Non-pigmented ciliary epithelial cell (primary cell): Measurements from ENCODE around the gene NET1.
"Not testable (repeated sequence)": the region's sequence is repeated elsewhere in the genome, so short reads cannot be mapped to it uniquely, and the experiment has no call there.

Experiments used
- DNase-seq: peaks from one replicate; pipeline ENCODE4 v3.0.0-alpha.2; 2010; ENCODE audit warnings: low read depth

Gene NET1, protein sequence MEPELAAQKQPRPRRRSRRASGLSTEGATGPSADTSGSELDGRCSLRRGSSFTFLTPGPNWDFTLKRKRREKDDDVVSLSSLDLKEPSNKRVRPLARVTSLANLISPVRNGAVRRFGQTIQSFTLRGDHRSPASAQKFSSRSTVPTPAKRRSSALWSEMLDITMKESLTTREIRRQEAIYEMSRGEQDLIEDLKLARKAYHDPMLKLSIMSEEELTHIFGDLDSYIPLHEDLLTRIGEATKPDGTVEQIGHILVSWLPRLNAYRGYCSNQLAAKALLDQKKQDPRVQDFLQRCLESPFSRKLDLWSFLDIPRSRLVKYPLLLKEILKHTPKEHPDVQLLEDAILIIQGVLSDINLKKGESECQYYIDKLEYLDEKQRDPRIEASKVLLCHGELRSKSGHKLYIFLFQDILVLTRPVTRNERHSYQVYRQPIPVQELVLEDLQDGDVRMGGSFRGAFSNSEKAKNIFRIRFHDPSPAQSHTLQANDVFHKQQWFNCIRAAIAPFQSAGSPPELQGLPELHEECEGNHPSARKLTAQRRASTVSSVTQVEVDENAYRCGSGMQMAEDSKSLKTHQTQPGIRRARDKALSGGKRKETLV

DNA sequence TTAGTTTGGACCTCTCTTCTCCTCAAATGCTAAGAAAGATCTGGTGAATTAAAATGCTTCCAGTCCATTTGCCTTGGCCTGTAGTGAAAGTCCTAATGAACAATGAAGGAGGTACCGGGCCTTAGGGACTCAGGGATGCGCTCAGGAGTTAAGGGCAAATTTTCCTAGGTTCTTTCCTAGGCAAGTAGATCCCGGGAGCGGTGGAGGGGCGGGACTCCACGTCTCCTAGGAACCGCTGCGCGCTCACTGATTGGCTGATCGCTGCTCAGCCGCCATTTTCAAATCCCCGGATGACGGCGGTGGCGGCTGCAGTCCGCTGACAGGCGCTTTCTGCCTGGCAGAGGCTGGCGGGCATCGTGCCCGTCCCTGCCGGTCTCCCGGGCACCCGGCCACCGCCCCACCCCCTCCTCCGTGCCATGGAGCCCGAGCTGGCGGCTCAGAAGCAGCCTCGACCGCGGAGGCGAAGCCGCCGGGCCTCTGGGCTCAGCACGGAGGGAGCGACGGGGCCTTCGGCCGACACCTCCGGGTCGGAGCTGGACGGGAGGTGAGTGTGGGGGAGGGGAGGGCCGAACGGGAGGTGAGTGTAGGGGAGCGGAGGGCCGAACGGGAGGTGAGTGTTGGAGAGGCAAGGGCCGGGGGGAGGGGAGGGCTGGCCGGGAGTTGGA lies at the start of gene NET1:
TSS of gene NET1 (plus strand) at position 281 of the 665 bp plus-strand sequence. CDS start at position 417, 136 bp downstream.
- peak; percentile 42 for DNase-seq

DNA sequence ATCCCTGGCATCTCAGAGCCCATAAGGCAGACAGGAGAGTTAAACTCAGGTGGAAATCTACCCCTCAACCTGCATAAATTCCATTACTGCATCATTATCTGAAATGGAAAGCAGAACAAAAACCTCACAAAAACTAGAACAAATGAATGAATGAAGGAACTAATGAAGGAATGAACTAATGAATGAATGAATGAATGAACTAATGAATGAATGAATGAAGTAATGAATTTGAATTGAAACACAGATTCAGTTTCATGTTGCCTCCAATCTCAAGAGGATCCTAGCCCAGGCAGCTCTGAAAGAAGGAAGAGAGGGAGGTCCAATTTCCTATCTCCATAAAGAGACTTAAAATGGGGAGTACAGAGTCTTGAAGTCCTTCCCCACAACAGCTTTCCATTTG lies 49.5 kb upstream of the NET1 start:
- DNase-seq, result no peak

DNA sequence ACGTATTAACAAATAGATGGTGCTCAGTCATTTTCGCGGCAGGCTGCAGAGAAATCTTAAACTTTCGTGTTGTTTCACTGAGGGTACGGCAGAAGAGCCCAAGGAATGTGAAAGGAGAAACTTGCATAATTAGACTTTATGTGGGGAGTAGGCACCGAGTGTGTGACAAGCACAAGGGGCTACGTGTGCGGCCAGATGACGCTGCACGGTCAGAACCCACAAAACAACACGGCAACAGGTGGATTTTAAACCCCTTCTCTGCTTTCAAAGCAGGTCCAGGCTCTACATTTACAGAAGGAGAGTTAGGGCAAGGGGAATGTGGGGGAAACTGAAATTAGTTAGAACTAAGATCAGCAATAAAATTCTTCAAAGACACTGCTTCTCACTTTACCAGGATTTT lies 48.0 kb upstream of the NET1 start:
- DNase-seq, result no peak

DNA sequence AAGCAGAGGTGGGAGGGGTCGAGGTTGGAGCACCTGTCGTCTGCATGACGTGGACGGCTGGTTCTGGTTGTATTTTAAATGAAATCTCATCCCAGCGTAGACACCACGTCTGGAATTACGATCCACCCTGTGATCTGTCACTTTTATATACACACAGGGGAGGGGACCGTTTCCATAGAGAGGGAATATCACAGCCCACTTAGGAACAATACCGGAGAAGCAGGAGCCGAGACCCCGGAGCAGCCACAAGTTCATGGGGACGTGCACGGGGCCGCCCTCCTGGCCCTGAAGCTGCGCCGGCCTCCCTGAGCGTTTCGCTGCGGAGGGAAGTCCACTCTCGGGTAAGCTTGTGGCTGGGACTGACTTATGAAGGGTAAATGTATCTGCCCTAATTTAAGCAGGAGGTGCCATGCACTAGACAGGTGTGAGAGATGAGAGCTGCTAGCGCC lies 47.4 kb upstream of the NET1 start, which contains the start of gene UCN3:
TSS of gene UCN3 (plus strand) at position 77 of the 449 bp plus-strand sequence. CDS start 8,755 bp downstream, outside the sequence.
- DNase-seq, result no peak

DNA sequence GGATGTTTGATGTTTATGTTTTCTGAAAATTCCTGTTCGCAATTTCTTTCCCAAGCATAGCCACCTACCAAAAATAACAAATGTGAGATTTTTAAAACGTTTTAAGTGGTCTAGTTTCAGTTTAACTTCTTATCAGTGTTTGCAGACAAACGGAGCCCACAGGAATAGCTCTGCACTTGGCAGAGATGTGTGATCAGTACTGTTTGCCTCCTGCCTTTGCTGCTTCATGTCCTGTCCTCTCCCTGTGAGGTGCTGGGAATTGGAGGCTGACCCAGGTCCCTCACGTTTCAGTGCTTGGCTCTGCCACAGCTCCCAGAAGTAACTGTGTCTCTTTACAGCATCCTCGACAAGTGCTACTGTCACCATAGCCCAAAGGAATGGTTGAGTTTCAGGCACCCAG lies 46.4 kb upstream of the NET1 start:
- no peak for DNase-seq

DNA sequence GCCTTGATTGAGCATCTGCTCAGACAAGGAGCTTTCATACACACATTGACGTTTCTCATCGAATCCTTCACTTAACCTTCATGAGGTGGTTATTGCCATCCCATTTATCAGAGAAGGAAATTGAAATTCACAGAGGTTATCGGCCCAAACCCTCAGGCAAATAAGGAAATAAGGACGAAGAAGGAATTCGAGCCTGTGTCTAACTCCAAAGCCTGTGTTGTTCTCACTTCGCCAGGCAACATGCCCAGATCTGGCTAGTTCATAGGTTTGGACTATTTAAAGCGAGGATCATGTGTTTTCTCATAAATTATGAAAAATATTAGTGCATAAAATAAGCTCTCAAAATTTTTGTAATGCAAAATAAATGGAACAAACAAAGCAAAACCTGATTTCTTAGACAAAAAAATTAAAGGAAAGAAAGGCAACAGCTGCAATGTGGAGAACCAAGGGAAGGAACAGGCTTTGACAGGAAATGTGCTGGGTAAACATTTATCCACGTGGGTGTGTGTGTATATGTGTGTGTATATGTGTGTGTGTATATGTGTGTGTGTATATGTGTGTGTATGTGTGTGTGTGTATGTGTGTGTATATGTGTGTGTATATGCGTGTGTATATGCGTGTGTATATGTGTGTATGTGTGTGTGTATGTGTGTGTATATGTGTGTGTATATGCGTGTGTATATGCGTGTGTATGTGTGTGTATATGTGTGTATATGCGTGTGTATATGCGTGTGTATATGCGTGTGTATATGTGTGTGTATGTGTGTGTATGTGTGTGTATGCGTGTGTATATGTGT lies 42.8 kb upstream of the NET1 start:
- DNase-seq, result no peak

DNA sequence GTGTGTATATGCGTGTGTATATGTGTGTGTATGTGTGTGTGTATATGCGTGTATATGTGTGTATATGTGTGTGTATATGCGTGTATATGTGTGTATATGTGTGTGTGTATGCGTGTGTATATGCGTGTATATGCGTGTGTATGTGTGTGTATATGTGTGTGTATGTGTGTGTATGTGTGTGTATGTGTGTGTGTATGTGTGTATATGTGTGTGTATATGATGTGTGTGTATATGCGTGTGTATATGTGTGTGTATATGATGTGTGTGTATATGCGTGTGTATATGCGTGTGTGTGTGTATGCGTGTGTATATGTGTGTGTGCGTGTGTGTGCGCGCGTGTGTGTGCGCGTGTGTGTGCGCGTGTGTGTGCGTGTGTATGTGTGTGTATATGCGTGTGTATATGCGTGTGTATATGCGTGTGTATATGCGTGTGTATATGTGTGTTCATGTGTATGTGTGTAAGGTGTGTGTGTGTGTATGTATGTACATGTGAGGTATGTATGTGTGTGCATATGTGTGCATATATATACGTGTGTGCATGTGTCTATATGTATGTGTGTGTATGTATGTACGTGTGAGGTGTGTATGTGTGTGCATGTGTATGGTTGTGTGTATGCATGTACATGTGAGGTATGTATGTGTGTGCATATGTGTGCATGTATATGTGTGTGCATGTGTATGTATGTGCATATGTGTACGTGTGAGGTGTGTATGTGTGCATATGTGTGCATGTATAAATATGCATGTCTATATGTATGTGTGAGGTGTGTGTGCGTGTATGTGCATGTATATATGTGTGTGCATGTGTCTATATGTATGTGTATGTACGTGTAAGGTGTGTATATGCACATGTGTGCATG lies 41.6 kb upstream of the NET1 start:
- DNase-seq, result no peak

DNA sequence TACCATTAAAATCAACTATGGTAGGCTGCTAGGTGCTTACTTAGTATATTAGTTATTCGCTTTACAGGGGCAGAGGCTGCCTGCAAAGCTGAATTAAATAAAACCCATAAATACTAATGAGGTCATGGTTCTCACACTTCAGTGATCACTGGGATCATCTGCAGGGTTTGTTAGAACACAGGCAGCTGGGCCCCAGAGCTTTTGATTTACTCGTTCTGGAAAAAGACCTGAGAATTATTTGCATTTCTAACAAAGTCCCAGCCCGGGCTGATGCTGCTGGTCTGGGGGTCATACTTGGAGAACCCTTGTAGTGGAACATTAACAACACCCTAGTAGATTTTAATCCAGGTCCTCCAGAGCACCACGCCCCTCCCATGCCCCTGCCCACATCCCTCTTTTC lies 39.0 kb upstream of the NET1 start:
- no peak for DNase-seq

DNA sequence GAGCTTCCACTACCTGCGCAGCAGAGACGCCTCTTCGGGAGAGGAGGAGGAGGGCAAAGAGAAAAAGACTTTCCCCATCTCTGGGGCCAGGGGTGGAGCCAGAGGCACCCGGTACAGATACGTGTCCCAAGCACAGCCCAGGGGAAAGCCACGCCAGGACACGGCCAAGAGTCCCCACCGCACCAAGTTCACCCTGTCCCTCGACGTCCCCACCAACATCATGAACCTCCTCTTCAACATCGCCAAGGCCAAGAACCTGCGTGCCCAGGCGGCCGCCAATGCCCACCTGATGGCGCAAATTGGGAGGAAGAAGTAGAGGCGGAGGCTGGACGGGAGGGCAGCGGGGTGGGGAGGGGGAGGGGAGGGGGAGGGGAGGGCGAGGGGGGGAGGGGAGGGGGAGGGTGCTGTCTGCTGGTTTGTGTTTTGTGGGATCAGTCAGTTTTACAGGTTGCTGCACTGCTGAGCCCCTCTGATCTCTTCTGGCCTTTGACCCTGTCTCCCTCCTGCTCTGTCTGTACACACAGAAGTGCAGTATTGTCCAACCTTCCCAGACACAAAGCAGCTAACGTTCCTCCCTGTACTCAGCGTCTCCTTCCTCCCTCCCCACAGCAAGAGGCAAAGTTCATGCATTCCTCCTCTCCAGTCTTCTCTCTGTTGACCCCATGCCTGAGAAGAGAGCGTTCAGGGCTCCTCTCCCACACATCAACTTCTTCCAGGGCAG lies 38.3 kb upstream of the NET1 start:
- no peak for DNase-seq

DNA sequence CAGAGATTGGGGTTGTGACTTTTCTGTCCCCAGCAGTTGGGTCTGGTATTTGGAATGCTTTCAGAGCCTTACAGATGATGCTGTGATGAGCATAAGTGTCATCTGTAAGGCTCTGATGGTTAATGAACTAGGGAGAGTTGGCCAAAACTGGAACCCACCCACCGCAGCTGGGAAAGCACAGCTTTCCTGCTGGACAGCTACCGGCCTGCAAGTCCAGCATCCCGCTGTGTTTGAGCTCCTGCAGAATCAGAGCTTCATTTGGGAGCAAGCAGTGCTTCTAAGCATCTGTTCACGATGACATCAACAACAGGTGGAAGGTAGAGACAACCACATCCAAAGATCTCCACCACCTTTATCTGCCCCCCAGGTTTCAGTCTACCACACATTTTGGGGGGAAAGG lies 35.9 kb upstream of the NET1 start:
- no peak for DNase-seq

DNA sequence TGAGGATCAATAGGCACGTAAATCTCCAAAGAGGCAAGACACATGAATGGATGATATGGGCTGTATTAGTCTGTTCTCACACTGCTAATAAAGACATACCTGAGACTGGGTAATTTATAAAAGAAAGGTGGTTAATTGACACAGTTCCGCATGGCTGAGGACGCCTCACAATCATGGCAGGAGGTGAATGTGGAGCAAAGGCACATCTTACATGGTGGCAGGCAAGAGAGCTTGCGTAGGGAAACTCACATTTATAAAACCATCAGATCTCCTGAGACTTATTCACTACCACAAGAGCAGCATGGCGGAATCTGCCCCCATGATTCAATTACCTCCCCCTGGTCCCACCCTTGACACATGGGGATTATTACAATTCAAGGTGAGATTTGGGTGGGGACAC lies 33.2 kb upstream of the NET1 start:
- not testable (repeated sequence) for DNase-seq

DNA sequence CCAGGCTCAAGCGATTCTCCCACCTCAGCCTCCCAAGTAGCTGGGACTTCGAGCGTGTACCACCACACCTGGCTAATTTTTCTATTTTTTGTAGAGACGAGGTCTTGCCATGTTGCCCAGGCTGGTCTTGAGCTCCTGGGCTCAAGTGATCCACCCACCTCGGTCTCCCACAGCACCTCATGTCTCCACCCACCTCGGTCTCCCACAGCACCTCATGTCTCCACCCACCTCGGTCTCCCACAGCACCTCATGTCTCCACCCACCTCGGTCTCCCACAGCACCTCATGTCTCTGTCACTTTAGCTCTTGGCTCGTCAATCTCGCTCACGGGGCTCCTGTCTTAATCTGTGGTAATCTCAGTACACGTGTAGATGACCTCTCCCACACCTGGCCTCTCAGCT lies 32.0 kb upstream of the NET1 start:
- DNase-seq, result not testable (repeated sequence)

DNA sequence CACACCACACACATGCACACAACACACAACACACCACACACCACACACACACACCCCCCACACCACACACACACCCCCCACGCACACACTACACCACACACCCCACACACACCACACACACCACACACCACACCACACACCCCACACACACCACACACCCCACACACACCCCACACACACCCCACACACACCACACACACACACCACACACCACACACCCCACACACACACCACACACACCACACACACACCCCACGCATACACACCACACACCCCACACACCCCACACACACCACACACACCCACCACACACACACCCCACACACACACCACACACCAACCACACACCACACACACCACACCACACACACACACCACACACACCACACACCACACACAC lies 31.2 kb upstream of the NET1 start:
- DNase-seq, result no peak

DNA sequence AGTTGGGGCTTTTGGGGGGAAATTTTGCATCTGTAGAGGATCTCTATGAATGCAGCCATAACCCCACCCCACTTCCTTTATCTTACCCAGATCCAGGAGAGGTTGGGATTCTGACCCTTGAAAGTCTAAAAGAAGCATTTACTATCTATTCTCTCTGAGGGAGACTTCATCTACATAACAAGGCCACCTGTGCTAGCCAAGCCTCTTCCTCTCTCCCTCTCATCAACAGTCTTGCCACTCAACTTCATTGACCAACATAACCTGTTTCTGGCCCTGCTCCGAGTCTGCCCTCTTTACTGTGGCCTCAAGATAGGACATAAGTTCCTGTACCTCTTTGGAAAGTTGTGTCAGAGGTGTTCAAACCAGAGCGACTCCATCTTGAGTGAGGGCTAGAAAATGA lies 27.1 kb upstream of the NET1 start:
- DNase-seq, result no peak

DNA sequence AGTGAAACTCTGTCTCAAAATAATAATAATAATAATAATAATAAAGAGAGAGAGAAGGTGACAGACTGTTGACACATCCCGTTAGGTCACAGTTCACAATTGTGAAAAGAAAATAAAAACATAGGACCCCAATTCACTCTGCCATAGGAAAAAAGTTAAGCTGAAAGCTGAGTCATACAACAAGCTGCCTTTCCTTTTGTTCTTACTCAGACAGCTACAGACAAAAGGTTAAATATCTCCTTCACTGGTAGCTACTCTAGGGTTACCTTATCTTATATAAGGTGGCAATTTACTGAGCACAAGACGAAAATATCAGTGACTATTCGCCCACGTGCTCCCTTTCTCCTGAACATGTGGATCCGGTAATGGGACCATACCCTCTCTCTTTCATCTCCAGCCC lies 25.2 kb upstream of the NET1 start:
- no peak for DNase-seq

DNA sequence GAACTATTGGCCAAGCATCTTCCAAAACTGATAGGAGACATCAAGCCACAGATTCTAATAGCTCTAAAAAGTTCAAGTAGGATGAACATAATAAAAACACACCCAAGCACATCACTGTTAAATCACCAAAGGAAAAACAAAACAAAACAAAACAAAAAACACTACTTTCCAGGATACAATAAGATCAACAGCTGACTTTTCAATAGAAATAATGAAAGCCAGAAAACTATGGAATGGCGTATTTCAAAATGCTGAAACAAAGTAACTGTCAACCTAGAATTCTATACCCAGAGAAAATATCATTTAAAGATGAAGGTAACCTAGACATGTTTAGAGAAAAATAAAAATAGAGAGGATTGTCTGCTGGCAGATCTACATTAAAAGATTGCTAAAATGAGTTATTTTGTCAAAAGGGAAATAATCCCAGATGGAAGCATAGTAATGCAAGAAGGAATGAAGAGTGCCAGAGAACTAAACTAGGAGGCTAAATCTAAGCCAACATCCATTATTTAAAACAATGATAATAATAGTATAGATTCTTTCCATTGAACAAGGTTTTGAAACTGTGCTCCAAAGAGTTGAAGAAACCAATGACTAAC lies 21.7 kb upstream of the NET1 start:
- DNase-seq, result no peak

DNA sequence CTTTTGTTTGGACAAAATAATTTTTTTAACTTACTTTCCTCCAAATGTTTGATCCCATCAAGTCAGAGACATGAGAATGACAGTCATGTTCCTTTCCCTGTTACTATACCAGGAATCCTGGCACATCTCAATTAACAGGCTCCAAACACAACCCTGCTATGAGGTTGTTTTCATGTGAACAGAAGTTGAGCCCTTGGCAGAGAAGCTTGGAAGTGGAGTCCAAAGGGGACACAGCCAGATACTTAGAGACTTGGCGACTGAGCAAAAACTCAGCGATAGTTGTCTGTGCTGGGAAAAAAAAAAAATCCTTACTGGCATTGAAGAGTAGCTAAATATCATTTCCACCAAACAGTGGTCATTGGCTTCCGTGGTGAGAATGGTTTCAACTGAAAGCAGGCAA lies 20.6 kb upstream of the NET1 start:
- no peak for DNase-seq

DNA sequence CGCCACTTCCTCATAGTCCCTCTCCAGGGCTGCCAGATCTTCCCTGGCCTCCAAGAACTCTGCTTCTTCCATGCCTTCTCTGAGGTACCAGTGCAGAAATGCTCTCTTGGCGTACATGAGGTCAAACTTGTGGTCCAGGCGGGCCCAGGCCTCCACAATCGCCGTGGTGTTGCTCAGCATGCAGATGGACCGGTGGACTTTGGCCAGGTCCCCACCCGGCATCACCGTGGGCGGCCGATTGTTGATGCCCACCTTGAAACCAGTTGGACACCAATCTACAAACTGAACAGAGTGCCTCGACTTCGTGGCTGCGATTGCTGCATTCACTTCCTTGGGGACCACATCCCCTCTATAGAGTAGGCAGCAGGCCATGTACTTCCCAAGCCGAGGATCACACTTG lies 18.8 kb upstream of the NET1 start:
- no peak for DNase-seq

DNA sequence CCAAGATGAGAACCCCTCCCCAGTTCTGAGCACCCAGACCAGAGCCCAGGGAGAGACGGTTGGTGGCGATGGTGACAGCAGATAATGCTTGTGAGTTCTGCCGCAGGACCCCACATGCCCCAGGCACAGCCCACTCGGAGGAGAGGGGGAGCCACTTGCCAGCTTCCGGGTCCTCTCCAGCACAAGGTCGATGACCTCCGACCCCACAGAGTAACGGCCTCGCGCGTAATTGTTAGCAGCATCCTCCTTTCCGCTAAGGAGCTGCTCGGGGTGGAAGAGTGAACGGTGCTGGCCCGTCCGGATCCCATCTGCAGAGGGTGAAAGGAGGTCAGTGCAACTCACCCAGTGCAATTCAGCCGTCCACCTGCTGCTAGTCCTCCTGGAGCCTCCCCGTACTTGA lies 17.2 kb upstream of the NET1 start:
- no peak for DNase-seq
